ENCODE data around the gene GRM1.

GRM1 gene

DNA sequence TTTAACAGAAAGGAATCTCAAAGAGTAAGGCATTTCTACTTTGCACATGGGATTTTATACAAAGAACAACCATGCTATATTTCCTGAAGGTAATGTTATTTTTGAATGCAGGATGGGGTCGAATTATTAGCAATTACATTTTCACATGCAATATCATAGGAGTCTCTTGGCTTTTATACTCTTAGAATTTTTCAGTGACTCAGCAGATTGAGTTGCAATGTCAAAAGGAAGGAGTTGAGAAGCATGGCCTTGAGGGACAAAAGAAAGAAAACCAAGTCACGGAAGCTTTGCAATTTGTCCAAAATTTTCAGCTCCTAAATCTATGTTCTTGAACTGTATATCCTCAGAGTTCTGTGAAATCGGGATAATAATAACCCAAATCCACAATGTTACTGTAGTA is 181.1 kb downstream of the GRM1 start:
- TF ChIP-seq, protein P1, sequence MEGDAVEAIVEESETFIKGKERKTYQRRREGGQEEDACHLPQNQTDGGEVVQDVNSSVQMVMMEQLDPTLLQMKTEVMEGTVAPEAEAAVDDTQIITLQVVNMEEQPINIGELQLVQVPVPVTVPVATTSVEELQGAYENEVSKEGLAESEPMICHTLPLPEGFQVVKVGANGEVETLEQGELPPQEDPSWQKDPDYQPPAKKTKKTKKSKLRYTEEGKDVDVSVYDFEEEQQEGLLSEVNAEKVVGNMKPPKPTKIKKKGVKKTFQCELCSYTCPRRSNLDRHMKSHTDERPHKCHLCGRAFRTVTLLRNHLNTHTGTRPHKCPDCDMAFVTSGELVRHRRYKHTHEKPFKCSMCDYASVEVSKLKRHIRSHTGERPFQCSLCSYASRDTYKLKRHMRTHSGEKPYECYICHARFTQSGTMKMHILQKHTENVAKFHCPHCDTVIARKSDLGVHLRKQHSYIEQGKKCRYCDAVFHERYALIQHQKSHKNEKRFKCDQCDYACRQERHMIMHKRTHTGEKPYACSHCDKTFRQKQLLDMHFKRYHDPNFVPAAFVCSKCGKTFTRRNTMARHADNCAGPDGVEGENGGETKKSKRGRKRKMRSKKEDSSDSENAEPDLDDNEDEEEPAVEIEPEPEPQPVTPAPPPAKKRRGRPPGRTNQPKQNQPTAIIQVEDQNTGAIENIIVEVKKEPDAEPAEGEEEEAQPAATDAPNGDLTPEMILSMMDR (IDR thresholded peaks at IDR 0.05; ENCODE audit: low read depth, low read length), result no peak
- no peak overlapping the region for H3K4me3 ChIP-seq (ENCODE audit: low read depth, low read length)

DNA sequence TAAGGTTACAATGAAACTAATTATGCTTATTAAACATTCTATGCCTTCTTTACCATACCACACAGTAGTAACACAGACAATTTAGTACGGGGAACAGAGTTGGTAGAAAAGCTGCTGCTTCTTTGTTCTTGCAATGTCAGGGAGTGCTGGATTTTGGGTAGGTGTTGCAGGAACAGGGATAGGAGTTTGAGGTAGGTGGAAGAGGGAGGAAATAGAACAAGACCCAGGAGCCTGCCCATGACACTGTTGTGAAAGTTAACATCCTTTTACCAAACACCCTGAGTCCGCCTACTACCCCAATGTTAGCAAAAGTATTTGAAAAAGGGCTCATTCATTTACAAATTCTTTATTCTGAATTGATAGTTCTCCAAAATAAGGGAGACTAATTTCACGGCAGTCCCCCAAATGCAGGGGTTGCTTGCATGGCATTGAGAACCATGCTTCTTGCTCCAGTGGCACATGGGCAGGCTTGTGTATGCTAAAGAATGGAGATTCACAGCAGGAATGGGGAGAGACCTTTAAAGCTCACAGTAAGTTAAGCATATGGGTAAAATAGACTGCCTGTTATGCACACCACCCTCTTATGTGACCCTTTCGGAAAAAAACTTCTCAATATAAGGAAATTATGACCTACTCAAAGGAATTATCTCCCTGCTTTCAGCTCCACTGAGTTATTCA is 181.7 kb downstream of the GRM1 start:
- no peak overlapping the region for H3K4me3 ChIP-seq (ENCODE audit: low read depth, low read length)
- TF ChIP-seq, protein P1 (IDR thresholded peaks at IDR 0.05; ENCODE audit: low read depth, low read length), result no peak

DNA sequence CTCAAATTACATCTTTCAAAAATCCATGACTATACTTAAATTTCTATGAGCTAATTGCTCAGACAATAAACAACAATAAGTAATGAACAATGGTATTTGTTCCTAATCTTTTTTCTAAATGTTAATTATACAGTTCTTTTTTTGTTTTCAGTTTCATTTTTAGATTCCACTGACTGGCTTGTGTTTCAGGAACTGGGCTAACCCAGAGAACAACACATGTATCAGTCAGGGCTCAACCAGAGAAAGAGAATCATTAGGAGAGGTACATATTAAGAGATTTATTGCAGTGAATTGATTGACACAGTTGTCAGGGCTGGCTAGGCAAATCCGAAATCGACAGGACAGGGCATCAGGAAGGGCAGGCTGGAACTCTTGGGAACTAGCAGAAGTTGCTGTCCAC is 182.8 kb downstream of the GRM1 start:
- TF ChIP-seq, protein P1 (IDR thresholded peaks at IDR 0.05; ENCODE audit: low read depth, low read length), result no peak
- no peak overlapping the region for H3K4me3 ChIP-seq (ENCODE audit: low read depth, low read length)

DNA sequence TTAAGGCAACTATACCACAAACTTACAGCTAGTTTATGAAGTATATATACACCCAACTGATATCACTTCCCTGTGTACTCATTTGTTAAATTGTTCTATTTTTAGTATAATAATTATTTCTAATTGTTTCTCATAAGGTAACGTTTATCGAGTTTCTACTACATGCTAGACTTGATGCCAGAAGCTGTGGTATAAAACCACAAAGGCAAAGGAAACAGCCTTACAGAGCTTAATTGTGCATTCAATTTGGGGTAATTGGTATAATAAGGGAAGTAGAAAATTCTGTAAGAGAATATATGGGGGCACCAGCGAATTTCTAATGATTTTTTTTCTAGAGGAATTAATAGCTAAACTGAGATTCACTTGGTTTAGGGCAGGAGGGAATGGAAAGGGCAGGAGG is 183.9 kb downstream of the GRM1 start:
- TF ChIP-seq, protein P1 (IDR thresholded peaks at IDR 0.05; ENCODE audit: low read depth, low read length), result no peak
- no peak overlapping the region for H3K4me3 ChIP-seq (ENCODE audit: low read depth, low read length)

DNA sequence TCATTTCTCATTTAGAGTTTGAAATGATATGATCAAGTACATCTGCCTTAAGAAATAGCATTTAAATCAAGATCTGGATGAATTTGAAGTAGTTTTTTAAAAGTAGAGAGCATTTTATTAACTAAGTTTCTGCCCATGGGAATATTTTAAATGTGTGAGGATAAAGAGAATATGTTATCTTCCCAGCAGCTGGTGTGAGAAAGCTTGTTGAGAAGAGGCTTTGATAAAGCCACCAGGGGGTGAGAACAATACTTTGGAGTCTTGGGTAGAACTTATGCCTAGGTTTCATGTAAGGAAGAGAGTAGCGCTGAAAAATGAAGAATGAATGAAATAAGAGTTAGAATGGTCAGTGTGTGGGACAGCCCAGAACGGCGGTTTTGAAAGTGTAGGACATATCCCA is 190.2 kb downstream of the GRM1 start:
- TF ChIP-seq, protein P1 (IDR thresholded peaks at IDR 0.05; ENCODE audit: low read depth, low read length), result no peak
- H3K4me3 ChIP-seq (ENCODE audit: low read depth, low read length), result no peak overlapping the region

DNA sequence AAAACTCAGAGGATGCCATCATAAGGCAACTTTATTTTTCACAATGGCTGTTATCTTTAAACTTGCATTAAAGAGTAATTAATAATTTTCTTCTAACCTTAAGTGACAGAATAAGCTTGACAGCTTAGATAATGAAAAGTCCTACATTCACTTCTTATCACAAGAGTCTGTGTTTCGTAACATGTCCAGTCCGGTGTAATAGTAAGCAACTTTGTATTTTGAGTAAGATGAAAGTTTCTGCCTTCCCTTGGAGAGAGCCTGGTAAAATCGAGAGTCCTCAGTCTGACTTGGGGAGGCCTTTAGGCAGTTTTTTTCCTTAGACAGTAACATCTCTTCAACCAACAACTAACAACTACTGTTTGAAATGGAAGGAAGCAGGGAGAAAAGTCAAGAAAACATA is 195.6 kb downstream of the GRM1 start:
- TF ChIP-seq, protein P1 (IDR thresholded peaks at IDR 0.05; ENCODE audit: low read depth, low read length), result no peak
- no peak overlapping the region for H3K4me3 ChIP-seq (ENCODE audit: low read depth, low read length)

DNA sequence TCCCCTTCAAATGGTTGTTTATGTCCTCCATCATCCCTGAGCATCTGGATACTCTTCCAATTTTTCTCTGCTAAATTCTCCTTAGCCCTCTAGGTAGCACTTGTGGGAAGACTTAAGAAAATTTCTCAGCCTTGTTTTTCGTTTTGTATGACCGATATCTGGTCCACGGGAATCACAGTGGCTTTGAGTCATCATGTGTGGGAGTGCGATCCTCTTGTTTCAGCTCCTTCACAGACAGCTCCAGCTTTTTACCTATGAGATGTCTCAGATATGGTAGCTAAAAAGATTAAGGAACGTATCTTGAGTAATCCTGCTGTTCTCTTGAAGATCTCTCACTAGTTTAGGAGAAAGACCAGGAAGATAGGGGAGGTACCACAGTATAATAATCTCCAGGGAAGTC is 196.1 kb downstream of the GRM1 start:
- TF ChIP-seq, protein P1 (IDR thresholded peaks at IDR 0.05; ENCODE audit: low read depth, low read length), result no peak
- H3K4me3 ChIP-seq (ENCODE audit: low read depth, low read length), result no peak overlapping the region
